HCT116 (cell line): Measurements from ENCODE around the gene HDGFL3. TPM values are rescaled to one million over a fixed set of nuclear protein-coding genes. Genes with fewer than 3 reads are reported as not detected.

ENCODE experiments used
- ATAC-seq: fragments of 200-7000 bp; cut with Tn5 transposase; 2 replicates; pipeline ENCODE4 v1.9.1; 2020; ENCODE audit warnings: mild to moderate bottlenecking, moderate library complexity
- BruUV-seq: library from RNA; stranded (reverse); fragments of 400-500 nt; replicated peaks from 2 replicates; lab custom pipeline; 2021; lab: Mats Ljungman, UMichigan
- CTCF ChIA-PET: fragments of 300-600 bp; sonication (Branson Sonifier 250); formaldehyde crosslinking; loops from one replicate; lab custom pipeline; 2021; ENCODE audit warnings: antibody characterized with exemption; lab: Charles Lee
- POLR2A ChIA-PET: fragments of 300-600, 350-600 bp; sonication (Branson Sonifier 250); formaldehyde crosslinking; loops from one replicate; lab custom pipeline; 2021; ENCODE audit warnings: antibody characterized with exemption; lab: Charles Lee
- RAD21 ChIA-PET, 2 experiments: fragments of 300-600 bp; sonication (Branson Sonifier 250); formaldehyde crosslinking; loops; one replicate each; lab custom pipeline; 2023; ENCODE audit warnings: low total read pairs in 2 of 2; ENCODE audit not compliant: uncharacterized antibody in 2 of 2, unreplicated experiment in 2 of 2, low non-redundant PET in 1 of 2; lab: Charles Lee
- DNase-seq: peaks from one replicate; pipeline ENCODE4 v3.0.0-alpha.2; 2010; ENCODE audit warnings: low read depth, low spot score
- H2AFZ ChIP-seq: fragments of 200-600 bp; shearing (Covaris generic), sonication (generic); 2 replicates; pipeline ENCODE4 v1.6.1; 2017; ENCODE audit warnings: low read depth, mixed run types, mixed read lengths, antibody characterized with exemption, low read length; ENCODE audit not compliant: poor library complexity, severe bottlenecking
- H3K27ac ChIP-seq: 2 replicates; pipeline ENCODE4 v1.5.1; 2012; ENCODE audit warnings: low read depth, low read length
- H3K27me3 ChIP-seq: fragments of 200-600 bp; sonication (generic); 2 replicates; pipeline ENCODE4 v1.6.1; 2016; ENCODE audit warnings: mixed run types, low read length, mixed read lengths; ENCODE audit not compliant: insufficient read depth
- H3K36me3 ChIP-seq, 2 experiments: fragments of 200-500 bp in 1 of 2; fragments of 200-600 bp in 1 of 2; sonication (Bioruptor generic) in 1 of 2; sonication (generic) in 1 of 2; 2 replicates each; pipeline versions ENCODE4 v1.5.1 to v1.6.1; 2014 to 2016; ENCODE audit warnings: low read length in 2 of 2, inconsistent platforms in 1 of 2, mixed read lengths in 1 of 2, mixed run types in 1 of 2; ENCODE audit not compliant: insufficient read depth in 2 of 2, control insufficient read depth in 1 of 2
- H3K4me1 ChIP-seq, 2 experiments: fragments of 200-600 bp in 1 of 2; sonication (generic) in 1 of 2; 2 replicates each; pipeline versions ENCODE4 v1.5.1 to v1.6.1; 2012 to 2017; ENCODE audit warnings: low read length in 2 of 2, inconsistent platforms in 1 of 2, mild to moderate bottlenecking in 1 of 2, mixed read lengths in 1 of 2, mixed run types in 1 of 2, moderate library complexity in 1 of 2; ENCODE audit not compliant: insufficient read depth in 2 of 2, control insufficient read depth in 1 of 2
- H3K4me2 ChIP-seq: fragments of 200-600 bp; sonication (generic); 2 replicates; pipeline ENCODE4 v1.6.1; 2017; ENCODE audit warnings: mixed run types, low read length, mixed read lengths
- H3K4me3 ChIP-seq, 2 experiments: fragments of 200-600 bp in 1 of 2; sonication (generic) in 1 of 2; replicated peaks in 1 of 2; 2 replicates each; pipeline ENCODE4 v1.5.1; 2011 to 2016; ENCODE audit warnings: low read length in 2 of 2, control low read depth in 1 of 2, low read depth in 1 of 2, mild to moderate bottlenecking in 1 of 2, mixed read lengths in 1 of 2, mixed run types in 1 of 2
- H3K79me2 ChIP-seq: fragments of 200-600 bp; sonication (generic); 2 replicates; pipeline ENCODE4 v1.6.1; 2017; ENCODE audit warnings: mild to moderate bottlenecking, mixed run types, low read length, moderate library complexity, mixed read lengths; ENCODE audit not compliant: insufficient read depth
- H3K9ac ChIP-seq: fragments of 200-600 bp; sonication (generic); 2 replicates; pipeline ENCODE4 v1.6.1; 2016; ENCODE audit warnings: low read length, mixed read lengths
- H3K9me2 ChIP-seq: fragments of 200-600 bp; sonication (generic), shearing (Covaris generic); 2 replicates; pipeline ENCODE4 v1.6.1; 2017; ENCODE audit warnings: mixed run types, mild to moderate bottlenecking, moderate library complexity; ENCODE audit not compliant: insufficient read depth
- H3K9me3 ChIP-seq, 2 experiments: fragments of 200-500 bp in 1 of 2; fragments of 200-600 bp in 1 of 2; sonication (Bioruptor generic) in 1 of 2; sonication (generic) in 1 of 2; 2 replicates each; pipeline ENCODE4 v1.6.1; 2014 to 2017; ENCODE audit warnings: low read length in 2 of 2, mixed read lengths in 2 of 2, inconsistent platforms in 1 of 2, low read depth in 1 of 2, mild to moderate bottlenecking in 1 of 2, mixed run types in 1 of 2, moderate library complexity in 1 of 2; ENCODE audit not compliant: control insufficient read depth in 1 of 2, insufficient read depth in 1 of 2
- H4K20me1 ChIP-seq: fragments of 200-600 bp; sonication (generic), shearing (Covaris generic); 2 replicates; pipeline ENCODE4 v1.6.1; 2017; ENCODE audit warnings: mixed run types, mild to moderate bottlenecking, moderate library complexity; ENCODE audit not compliant: insufficient read depth
- CBX3 ChIP-seq: IDR thresholded peaks from 2 replicates; pipeline ENCODE4 v1.6.1; 2012; ENCODE audit warnings: low read depth
- CEBPB ChIP-seq: IDR thresholded peaks from 2 replicates; pipeline ENCODE4 v1.6.1; 2012; ENCODE audit warnings: low read depth
- ELF1 ChIP-seq: IDR thresholded peaks from 2 replicates; pipeline ENCODE4 v1.6.1; 2012; ENCODE audit warnings: low read depth, borderline replicate concordance
- EZH2 ChIP-seq: fragments of 200-600 bp; sonication (generic); IDR thresholded peaks from 2 replicates; pipeline ENCODE4 v1.6.1; 2017; ENCODE audit warnings: antibody characterized with exemption, mixed run types
- EZH2phosphoT487 ChIP-seq: fragments of 200-600 bp; IDR thresholded peaks from 2 replicates; pipeline ENCODE4 v1.6.1; 2018; ENCODE audit warnings: antibody characterized with exemption, borderline replicate concordance
- FOSL1 ChIP-seq: IDR thresholded peaks from 2 replicates; pipeline ENCODE4 v1.6.1; 2012; ENCODE audit warnings: low read depth
- JUND ChIP-seq: IDR thresholded peaks from 2 replicates; pipeline ENCODE4 v1.6.1; 2012
- POLR2A ChIP-seq: IDR thresholded peaks from 2 replicates; pipeline ENCODE4 v1.7.0; 2011; ENCODE audit warnings: borderline replicate concordance; ENCODE audit not compliant: insufficient read depth, insufficient read length; ENCODE audit errors: extremely low read depth
- RAD21 ChIP-seq: IDR thresholded peaks from 2 replicates; pipeline ENCODE4 v1.6.1; 2012; ENCODE audit warnings: low read depth, mild to moderate bottlenecking
- SIN3A ChIP-seq: IDR thresholded peaks from 2 replicates; pipeline ENCODE4 v1.6.1; 2012; ENCODE audit warnings: low read depth
- SP1 ChIP-seq: IDR thresholded peaks from 2 replicates; pipeline ENCODE4 v1.6.1; 2012; ENCODE audit warnings: low read depth
- TCF7L2 ChIP-seq: IDR thresholded peaks from 2 replicates; pipeline ENCODE4 v1.7.0; 2011; ENCODE audit warnings: borderline replicate concordance, inconsistent platforms; ENCODE audit not compliant: insufficient read depth, insufficient read length; ENCODE audit errors: extremely low read depth
- YY1 ChIP-seq: IDR thresholded peaks from 2 replicates; pipeline ENCODE4 v1.6.1; 2011; ENCODE audit warnings: low read length, low read depth, moderate library complexity, mild to moderate bottlenecking; ENCODE audit not compliant: insufficient replicate concordance; ENCODE audit errors: extremely low read depth
- ZFX ChIP-seq: fragments of 450-650 bp; IDR thresholded peaks from 2 replicates; pipeline ENCODE4 v1.6.1; 2017
- ZNF274 ChIP-seq: fragments of 200-500 bp; sonication (Bioruptor generic); IDR thresholded peaks from 2 replicates; pipeline ENCODE4 v1.6.1; 2014; ENCODE audit warnings: mild to moderate bottlenecking, low read depth, low read length, inconsistent platforms
- intact Hi-C: fragments of 100-400 bp; cut with micrococcal nuclease; formaldehyde crosslinking; loops from 2 replicates; pipeline ENCODE4 v1.10.0; 2022
- total RNA-seq: library from RNA; stranded (reverse); gene quantifications from one replicate; pipeline ENCODE4 v1.2.1, GENCODE V29; 2021; ENCODE audit not compliant: unreplicated experiment
- TF ChIP-seq, protein P1 (sequence below): IDR thresholded peaks from 2 replicates; pipeline ENCODE4 v1.6.1; 2012
- TF ChIP-seq, protein P2 (sequence below): IDR thresholded peaks from 2 replicates; pipeline ENCODE4 v1.6.1; 2012; ENCODE audit warnings: low read depth
- TF ChIP-seq, protein P3 (sequence below): IDR thresholded peaks from 2 replicates; pipeline ENCODE4 v1.6.1; 2012
- TF ChIP-seq, protein P4 (sequence below): IDR thresholded peaks from 2 replicates; pipeline ENCODE4 v1.6.1; 2011; ENCODE audit warnings: mild to moderate bottlenecking, low read length, moderate library complexity; ENCODE audit not compliant: insufficient replicate concordance; ENCODE audit errors: extremely low read depth
- TF ChIP-seq, protein P5 (sequence below), 3 experiments: fragments of 200-600 bp in 1 of 3; sonication (generic) in 1 of 3; IDR thresholded peaks in 2 of 3; conservative IDR thresholded peaks in 1 of 3; 2 replicates each; pipeline ENCODE4 v1.5.1; 2012 to 2017; ENCODE audit warnings: low read depth in 2 of 3, low read length in 2 of 3, antibody characterized with exemption in 1 of 3, borderline replicate concordance in 1 of 3, control low read depth in 1 of 3, mild to moderate bottlenecking in 1 of 3, mixed read lengths in 1 of 3, mixed run types in 1 of 3, moderate library complexity in 1 of 3; ENCODE audit not compliant: insufficient read depth in 1 of 3

HDGFL3 gene
- total RNA-seq, 1 experiment from 2014 or later = 0.64 TPM

DNA sequence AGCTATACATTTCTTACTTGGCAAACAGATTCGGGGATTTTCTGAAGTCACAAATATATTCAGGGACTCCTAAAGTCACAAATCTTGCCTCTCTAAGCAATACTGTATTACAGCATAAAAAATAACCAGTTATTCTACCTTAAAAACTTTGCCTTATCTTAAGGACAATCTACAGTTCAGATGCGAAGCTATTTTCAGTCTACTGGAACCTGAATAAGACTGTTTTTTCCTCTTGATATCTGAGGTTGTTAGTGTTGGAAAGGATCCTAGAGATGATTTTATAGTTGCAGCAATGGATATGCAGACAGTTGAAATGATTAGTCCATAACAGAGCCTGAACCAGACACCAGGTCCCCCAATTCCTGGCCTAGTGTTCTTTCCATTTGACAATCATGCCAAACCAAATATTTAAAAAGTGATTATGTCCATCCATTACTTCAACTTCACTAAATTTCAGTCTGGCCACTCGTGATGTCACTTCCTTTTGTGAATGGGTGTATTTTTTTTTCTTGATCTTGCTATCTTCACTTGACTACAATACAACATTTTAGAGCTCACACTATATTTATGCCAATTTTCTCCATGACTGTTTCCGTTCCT lies 1.8 kb downstream of the HDGFL3 start:
- intact Hi-C loops = no loop called here
- no peaks in the 10 kb centered on the region for H3K9me3 ChIP-seq
- no peaks in the 10 kb centered on the region for H3K27me3 ChIP-seq
- ATAC-seq (no peak), DNase-seq (no peak)
- no TSS peak for BruUV-seq
- H3K9me2 ChIP-seq = no peaks in the 10 kb centered on the region
- TF ChIP-seq FOSL1 = no peak
- TF ChIP-seq, protein P1, sequence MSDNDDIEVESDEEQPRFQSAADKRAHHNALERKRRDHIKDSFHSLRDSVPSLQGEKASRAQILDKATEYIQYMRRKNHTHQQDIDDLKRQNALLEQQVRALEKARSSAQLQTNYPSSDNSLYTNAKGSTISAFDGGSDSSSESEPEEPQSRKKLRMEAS = no peak
- TF ChIP-seq ELF1 = no peak
- no peak for TF ChIP-seq RAD21
- no peak for TF ChIP-seq SIN3A
- TF ChIP-seq POLR2A = no peak
- TF ChIP-seq, protein P2, sequence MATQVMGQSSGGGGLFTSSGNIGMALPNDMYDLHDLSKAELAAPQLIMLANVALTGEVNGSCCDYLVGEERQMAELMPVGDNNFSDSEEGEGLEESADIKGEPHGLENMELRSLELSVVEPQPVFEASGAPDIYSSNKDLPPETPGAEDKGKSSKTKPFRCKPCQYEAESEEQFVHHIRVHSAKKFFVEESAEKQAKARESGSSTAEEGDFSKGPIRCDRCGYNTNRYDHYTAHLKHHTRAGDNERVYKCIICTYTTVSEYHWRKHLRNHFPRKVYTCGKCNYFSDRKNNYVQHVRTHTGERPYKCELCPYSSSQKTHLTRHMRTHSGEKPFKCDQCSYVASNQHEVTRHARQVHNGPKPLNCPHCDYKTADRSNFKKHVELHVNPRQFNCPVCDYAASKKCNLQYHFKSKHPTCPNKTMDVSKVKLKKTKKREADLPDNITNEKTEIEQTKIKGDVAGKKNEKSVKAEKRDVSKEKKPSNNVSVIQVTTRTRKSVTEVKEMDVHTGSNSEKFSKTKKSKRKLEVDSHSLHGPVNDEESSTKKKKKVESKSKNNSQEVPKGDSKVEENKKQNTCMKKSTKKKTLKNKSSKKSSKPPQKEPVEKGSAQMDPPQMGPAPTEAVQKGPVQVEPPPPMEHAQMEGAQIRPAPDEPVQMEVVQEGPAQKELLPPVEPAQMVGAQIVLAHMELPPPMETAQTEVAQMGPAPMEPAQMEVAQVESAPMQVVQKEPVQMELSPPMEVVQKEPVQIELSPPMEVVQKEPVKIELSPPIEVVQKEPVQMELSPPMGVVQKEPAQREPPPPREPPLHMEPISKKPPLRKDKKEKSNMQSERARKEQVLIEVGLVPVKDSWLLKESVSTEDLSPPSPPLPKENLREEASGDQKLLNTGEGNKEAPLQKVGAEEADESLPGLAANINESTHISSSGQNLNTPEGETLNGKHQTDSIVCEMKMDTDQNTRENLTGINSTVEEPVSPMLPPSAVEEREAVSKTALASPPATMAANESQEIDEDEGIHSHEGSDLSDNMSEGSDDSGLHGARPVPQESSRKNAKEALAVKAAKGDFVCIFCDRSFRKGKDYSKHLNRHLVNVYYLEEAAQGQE = no peak
- TF ChIP-seq, protein P3, sequence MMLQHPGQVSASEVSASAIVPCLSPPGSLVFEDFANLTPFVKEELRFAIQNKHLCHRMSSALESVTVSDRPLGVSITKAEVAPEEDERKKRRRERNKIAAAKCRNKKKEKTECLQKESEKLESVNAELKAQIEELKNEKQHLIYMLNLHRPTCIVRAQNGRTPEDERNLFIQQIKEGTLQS = no peak
- no peak for TF ChIP-seq ZNF274
- TF ChIP-seq EZH2phosphoT487 = no peak
- no peak for TF ChIP-seq YY1
- no peak for TF ChIP-seq EZH2
- no peak for TF ChIP-seq TCF7L2
- no peak for TF ChIP-seq JUND
- TF ChIP-seq, protein P4, sequence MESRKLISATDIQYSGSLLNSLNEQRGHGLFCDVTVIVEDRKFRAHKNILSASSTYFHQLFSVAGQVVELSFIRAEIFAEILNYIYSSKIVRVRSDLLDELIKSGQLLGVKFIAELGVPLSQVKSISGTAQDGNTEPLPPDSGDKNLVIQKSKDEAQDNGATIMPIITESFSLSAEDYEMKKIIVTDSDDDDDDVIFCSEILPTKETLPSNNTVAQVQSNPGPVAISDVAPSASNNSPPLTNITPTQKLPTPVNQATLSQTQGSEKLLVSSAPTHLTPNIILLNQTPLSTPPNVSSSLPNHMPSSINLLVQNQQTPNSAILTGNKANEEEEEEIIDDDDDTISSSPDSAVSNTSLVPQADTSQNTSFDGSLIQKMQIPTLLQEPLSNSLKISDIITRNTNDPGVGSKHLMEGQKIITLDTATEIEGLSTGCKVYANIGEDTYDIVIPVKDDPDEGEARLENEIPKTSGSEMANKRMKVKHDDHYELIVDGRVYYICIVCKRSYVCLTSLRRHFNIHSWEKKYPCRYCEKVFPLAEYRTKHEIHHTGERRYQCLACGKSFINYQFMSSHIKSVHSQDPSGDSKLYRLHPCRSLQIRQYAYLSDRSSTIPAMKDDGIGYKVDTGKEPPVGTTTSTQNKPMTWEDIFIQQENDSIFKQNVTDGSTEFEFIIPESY = no peak
- no peak for TF ChIP-seq SP1
- no peak for TF ChIP-seq CEBPB
- no peak for TF ChIP-seq CBX3
- TF ChIP-seq, protein P5, sequence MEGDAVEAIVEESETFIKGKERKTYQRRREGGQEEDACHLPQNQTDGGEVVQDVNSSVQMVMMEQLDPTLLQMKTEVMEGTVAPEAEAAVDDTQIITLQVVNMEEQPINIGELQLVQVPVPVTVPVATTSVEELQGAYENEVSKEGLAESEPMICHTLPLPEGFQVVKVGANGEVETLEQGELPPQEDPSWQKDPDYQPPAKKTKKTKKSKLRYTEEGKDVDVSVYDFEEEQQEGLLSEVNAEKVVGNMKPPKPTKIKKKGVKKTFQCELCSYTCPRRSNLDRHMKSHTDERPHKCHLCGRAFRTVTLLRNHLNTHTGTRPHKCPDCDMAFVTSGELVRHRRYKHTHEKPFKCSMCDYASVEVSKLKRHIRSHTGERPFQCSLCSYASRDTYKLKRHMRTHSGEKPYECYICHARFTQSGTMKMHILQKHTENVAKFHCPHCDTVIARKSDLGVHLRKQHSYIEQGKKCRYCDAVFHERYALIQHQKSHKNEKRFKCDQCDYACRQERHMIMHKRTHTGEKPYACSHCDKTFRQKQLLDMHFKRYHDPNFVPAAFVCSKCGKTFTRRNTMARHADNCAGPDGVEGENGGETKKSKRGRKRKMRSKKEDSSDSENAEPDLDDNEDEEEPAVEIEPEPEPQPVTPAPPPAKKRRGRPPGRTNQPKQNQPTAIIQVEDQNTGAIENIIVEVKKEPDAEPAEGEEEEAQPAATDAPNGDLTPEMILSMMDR (IDR thresholded peaks at IDR 0.05 in 2 of 3, conservative IDR thresholded peaks at IDR 0.05 in 1 of 3; ENCODE audit: borderline replicate concordance in 1 of 3, insufficient read depth in 1 of 3, low read depth in 2 of 3, low read length in 2 of 3) = no peak
- no peak for TF ChIP-seq ZFX
- H3K4me3 ChIP-seq = no peak overlapping the region
- no peak overlapping the region for H3K4me2 ChIP-seq
- H2AFZ ChIP-seq = no peak overlapping the region
- no peaks in the 10 kb centered on the region for H3K4me1 ChIP-seq
- no peaks in the 10 kb centered on the region for H3K36me3 ChIP-seq
- H3K27ac ChIP-seq = no peak overlapping the region
- CTCF ChIA-PET = no interaction called here
- H4K20me1 ChIP-seq = no peaks in the 10 kb centered on the region
- no peaks in the 10 kb centered on the region for H3K79me2 ChIP-seq
- no peak overlapping the region for H3K9ac ChIP-seq
- POLR2A ChIA-PET = interaction anchor here (1.5 kb wide), 1 partner anchor 11 kb away, joined by 3 read pairs; no protein-coding TSS in a partner anchor
- RAD21 ChIA-PET = no interaction called here
